Measurements from ENCODE around the gene ZNF418.
"Not testable (repeated sequence)": the region's sequence is repeated elsewhere in the genome, so short reads cannot be mapped to it uniquely, and the experiment has no call there.

ZNF418 gene

GRCh38 chr19:57934820-57935665, at the start of gene ZNF418:
ZNF418 (minus strand) TSS chr19:57935402; CDS start chr19:57933822, 1,580 bp downstream.
- DNase-seq = peak; percentile 34

GRCh38 chr19:57978586-57979289, 43.5 kb upstream of the ZNF418 start:
- DNase-seq = no peak

GRCh38 chr19:57974434-57974833, 39.2 kb upstream of the ZNF418 start, which contains the start of gene C19orf18:
C19orf18 (minus strand) TSS chr19:57974534; CDS start chr19:57974432, 102 bp downstream.
- no peak for DNase-seq

GRCh38 chr19:57964761-57965160, 29.6 kb upstream of the ZNF418 start:
- no peak for DNase-seq

- DNase-seq = no peak
Measured at GRCh38 chr19:57961785-57962184, 26.6 kb upstream of the ZNF418 start.

GRCh38 chr19:57954996-57955395, 19.8 kb upstream of the ZNF418 start:
- no peak for DNase-seq

GRCh38 chr19:57949702-57950101, 14.5 kb upstream of the ZNF418 start:
- DNase-seq = no peak

GRCh38 chr19:57949296-57949695, 14.1 kb upstream of the ZNF418 start:
- no peak for DNase-seq

GRCh38 chr19:57947419-57948134, 12.4 kb upstream of the ZNF418 start, which contains the start of gene ZNF256:
ZNF256 (minus strand) TSS chr19:57947706; CDS start chr19:57947474, 232 bp downstream.
- DNase-seq = peak; percentile 94

GRCh38 chr19:57947088-57947418, 11.9 kb upstream of the ZNF418 start:
- DNase-seq = no peak

GRCh38 chr19:57946316-57946715, 11.1 kb upstream of the ZNF418 start:
- no peak for DNase-seq

- no peak for DNase-seq
Measured at GRCh38 chr19:57941593-57941992, 6.4 kb upstream of the ZNF418 start.

GRCh38 chr19:57935731-57936130, 529 bp upstream of the ZNF418 start:
- no peak for DNase-seq

GRCh38 chr19:57927587-57927986, 7.6 kb downstream of the ZNF418 start:
- DNase-seq = no peak

GRCh38 chr19:57916168-57916995, 18.8 kb downstream of the ZNF418 start, which contains the start of gene ZNF417:
ZNF417 (minus strand) TSS chr19:57916592; CDS start chr19:57916411, 181 bp downstream.
- DNase-seq = peak; percentile 85

- DNase-seq = no peak
Measured at GRCh38 chr19:57914531-57914930, 20.7 kb downstream of the ZNF418 start.

- no peak for DNase-seq
Measured at GRCh38 chr19:57907394-57907793, 27.8 kb downstream of the ZNF418 start.

GRCh38 chr19:57905258-57905657, 29.9 kb downstream of the ZNF418 start:
- DNase-seq = no peak

- no peak for DNase-seq
Measured at GRCh38 chr19:57903618-57904184, 31.5 kb downstream of the ZNF418 start.

- DNase-seq = no peak
Measured at GRCh38 chr19:57900311-57900710, 34.9 kb downstream of the ZNF418 start.

GRCh38 chr19:57890706-57891105, 44.5 kb downstream of the ZNF418 start:
- DNase-seq = not testable (repeated sequence)
